GM21619 (cell line): Measurements from ENCODE around the gene VIPR2.

ENCODE experiments used
- ATAC-seq: cut with Tn5 transposase; IDR thresholded peaks from one replicate; pipeline ENCODE4 v1.9.1; 2021; ENCODE audit not compliant: unreplicated experiment

VIPR2 gene

DNA sequence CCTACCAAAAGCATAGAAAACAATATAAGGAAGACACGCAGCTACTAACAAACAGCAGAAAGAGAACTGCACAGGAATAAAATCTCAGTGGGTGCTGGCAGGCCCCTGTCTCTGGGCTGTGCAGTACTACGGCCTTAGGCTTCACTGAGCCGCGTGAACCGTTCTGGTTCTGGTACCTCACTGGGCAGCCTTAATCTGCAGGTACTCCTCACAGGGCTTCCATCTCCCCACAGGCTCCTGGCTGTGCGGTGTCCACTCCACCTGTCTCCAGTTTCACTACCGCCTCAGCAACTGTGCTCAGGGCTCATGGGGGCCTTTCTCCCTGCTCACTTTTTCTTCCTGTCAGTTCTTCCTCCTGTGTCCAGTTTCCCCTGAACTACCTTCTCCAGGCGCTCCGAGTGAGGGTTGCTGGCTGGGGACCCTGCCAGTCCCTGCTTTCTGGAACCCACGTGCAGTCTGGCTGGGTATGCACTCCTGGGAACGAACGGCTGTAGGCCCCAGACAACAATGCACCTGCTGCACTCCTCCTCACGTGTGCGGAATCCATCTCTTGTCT, 75.7 kb downstream of the VIPR2 start:
- ATAC-seq: no peak

- no peak for ATAC-seq
Measured at GRCh38 chr7:159068488-159068811, 76.2 kb downstream of the VIPR2 start.

- ATAC-seq: no peak
Measured at GRCh38 chr7:159067576-159068487, 76.8 kb downstream of the VIPR2 start.

DNA sequence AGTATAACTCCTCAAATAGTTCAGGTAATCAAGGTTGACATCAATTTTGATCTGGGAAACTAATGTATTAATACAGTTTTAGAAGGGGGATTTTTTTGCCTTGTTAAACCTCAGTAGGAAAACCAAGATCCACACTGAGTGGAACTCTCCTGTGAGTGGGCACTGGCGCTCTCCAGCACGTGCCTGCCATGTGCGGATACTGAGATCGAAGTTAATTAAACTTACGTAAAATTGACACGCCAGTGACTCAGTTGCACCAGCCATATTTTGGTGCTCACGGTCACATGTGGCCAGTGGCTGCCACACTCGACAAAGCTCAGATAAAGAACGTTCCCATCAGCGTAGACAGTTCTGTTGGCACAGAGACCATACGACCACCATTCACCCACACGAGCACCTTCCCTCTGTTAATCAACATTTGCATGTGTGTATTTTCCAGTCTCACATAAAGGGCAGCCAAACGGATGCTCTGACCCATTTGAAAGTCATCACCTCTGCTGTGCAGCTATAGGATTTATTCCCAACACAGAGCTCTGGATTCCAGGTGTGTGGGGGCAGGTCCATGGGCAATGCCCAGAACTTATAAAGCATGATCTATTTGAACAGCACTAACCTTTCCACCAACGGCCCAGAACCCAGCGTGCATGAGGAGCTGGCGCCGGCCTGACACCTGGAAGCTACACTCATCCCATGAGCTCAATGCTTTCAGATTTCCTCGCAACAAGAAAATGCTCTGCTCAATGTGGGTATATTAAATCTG, 77.7 kb downstream of the VIPR2 start:
- ATAC-seq: no peak

GRCh38 chr7:159065852-159066480, 78.7 kb downstream of the VIPR2 start:
- ATAC-seq: no peak

DNA sequence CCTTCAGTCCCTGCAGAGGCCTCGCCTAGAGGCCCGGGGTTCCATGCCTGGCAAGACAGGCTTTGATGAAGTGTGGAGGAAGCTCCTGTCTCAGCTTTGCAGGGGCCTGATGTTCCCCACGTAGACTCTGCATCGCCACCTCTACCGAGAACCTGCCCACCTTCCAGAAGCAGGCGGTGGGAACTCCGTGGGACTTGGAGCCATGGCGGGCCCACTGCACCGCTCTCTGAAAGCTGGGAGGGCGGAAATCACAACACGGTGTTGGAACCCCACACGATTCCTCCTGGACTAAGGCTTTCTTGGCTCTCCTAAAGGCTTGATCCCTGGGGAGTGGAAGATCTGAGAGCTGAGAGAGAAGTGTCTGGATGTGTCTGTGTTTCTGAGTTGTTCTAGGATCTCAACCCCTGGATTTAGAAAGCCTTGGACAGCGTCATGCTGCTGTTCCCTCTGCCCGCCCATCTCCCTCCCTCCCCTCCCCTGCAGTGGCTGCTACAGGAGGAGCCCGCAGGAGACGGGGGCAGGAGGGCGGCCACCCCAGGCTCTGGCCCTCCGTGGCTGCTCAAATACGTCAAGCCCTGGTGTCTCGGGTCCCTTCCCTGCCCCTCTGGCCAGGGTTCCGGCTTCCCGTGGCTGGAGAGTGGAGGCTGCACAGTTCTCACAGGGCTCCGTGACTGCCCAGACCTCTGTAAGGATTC, 79.7 kb downstream of the VIPR2 start:
- ATAC-seq: no peak

- no peak for ATAC-seq
Measured at GRCh38 chr7:159064121-159064815, 80.4 kb downstream of the VIPR2 start.

- ATAC-seq: no peak
Measured at GRCh38 chr7:159063046-159063840, 81.4 kb downstream of the VIPR2 start.

- ATAC-seq: no peak
Measured at GRCh38 chr7:159062569-159062968, 82.1 kb downstream of the VIPR2 start.

DNA sequence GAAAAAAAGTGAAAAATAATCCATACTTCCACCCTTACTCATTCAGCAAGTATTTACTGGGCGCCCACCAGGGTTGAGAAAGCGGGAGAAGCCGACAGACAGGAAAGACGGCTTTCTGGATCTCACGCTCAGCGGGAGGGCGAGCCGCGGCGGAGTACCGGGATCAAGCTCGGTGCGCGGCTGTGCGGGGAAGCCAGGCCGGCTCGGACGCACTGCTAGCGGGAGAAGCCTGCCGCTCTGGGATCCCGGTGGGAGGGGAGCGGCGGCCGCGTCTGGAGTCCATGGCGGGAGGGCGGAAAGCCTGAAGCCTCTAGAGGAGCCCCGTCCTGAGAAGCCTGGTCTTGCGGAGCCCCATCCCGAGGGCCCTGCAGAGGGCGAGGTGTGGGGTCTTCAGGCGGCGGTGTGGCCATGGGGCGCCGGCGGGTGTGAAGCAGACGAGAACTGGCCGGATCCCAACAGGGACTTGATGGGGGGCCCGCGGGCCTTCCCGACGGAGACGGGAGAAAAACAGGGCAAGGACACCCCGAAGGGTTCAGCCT, 82.9 kb downstream of the VIPR2 start:
- no peak for ATAC-seq

DNA sequence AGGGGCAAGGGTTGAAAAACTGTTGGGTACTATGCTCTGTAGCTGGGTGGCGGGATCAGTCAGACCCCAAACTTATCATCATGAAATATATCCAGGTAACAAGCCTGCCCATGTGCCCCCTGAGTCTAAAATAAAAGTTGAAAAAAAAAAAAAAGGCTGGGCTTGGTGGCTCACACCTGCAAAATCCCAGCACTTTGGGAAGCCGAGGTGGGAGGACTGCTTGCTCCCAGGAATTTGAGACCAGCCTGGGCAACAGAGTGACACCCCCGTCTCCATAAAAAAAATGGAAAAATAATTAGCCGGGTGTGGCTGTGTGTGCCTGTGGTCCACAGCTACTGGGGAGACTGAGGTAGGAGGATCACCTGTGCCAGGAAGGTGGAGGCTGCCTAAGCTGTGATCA, 83.5 kb downstream of the VIPR2 start:
- no peak for ATAC-seq

DNA sequence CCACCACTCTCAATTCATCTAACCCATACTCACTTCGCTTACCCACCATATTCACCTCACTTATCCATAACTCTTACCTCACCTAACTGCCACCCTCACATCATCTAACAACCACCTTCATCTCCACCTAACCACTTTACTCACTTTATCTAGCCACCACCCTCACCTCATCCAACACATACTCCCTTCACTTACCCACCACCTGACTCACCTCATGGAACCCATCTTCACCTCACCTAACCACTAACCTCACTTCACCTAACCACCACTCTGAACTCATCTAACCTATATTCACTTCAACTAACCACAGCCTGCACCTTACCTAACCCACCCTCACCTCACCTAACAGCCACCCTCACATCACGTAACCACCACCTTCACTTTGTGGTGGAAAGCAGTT, 84.2 kb downstream of the VIPR2 start:
- ATAC-seq: no peak

- no peak for ATAC-seq
Measured at GRCh38 chr7:159059629-159060028, 85.0 kb downstream of the VIPR2 start.

- ATAC-seq: no peak
Measured at GRCh38 chr7:159057647-159058046, 87.0 kb downstream of the VIPR2 start.

DNA sequence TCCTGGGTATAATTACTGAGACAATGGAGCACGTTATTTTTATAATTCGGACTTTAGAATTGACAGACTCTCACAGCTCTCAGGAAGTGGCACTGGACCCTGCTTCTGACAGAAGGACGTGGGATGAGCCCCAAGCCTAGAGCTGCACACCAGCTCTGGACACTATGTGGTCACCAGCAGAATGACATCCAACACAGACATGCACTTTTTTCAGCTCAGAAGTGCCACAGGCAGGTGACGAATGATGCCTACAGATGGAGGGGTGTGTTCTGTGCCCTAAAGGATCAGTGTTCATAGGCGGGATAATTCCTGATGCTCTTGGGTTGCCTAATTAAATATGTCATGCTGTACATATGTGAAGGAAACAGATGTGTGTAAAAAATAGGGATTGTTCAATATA, 87.9 kb downstream of the VIPR2 start:
- no peak for ATAC-seq

DNA sequence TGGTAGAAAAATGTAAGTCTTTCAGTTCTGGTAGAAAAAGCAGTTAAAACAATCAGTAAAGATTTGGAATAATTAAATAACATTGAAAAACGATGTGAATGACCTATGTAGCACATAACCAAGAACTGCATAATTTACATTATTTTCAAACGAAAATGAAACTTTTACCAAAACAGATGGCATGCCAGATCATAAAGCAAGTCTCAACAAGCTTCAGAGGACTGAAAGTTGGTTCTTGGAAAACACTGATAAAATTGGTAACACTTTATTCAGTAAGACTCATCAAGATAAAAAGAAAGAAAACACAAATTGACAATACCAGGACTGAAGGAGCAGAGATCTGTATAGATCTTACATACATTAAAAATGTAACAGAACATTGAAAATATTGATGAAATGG, 92.8 kb downstream of the VIPR2 start:
- ATAC-seq: no peak

DNA sequence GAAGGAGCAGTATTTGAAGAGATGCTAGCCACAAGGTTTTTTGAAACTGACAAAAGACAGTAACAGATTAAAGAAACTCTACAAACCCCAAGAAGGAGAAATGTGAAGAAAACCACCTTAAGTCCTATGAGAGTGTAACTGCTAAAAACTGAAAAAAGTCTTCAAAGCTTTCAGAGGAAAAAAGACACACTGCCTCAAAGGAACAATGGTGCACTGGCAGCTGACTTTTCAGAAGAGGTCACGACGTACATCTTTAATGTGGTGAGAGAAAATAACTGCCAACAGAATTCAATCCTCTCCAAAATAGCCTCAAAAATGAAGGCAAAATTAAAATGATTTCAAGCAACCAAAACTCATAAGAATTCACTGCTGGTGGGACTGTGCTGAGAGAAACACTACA, 94.0 kb downstream of the VIPR2 start:
- ATAC-seq: no peak

DNA sequence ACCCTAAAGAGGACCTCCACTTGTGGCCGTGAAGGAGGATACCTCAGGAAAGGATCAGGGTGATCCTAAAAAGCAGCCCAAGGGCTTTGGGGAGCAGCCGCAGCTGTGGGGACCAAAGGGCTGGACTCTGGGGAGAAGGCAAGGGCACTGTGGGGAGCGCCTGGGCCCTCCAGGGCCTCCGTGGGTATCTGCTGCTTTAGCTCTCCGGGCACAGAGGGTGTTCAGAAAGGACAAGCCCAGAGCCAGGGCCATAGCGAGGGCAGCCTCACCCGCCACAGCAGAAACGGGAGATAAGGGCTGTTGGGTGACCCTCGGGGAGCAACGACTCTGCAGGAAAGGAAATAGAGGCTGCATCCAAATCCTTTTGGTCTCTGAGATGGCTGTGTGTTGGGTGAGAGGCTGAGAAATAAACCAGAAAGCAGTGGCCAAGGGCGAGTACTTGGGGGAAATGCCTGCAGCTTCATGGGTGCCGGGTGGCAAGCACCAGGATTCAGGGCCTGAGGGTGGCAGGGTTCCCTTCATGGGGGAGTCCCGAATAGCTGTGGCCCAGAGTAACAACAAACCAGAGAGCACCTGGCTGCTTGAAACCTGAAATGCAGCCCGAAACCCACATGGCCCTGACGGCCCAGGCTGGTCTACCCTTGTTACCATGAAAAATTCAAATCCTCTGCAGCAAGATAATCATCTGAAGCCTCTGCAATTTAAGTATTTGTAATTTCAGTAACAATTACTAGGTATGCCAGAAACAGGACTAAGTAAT, 95.2 kb downstream of the VIPR2 start:
- no peak for ATAC-seq

DNA sequence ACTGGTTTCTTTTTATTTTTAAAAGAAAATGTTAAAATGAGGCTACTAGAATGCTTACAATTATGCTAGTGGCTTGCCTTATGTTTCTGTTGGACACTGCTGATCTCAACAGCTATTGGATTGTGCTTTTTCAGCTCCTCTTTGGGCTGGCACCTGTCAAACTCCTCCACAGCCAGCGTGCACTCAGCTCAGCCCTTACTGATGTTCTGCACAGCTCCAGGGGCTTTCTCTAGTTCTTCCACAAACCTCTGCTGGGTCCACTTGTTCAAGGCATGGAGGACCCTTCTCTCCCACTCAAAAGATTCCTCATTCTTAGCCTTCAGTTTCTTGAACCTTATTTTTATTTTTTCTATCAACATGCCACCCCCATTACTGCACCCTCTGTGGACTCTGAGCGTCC, 96.0 kb downstream of the VIPR2 start:
- ATAC-seq: no peak
